IMR-90 (cell line): Measurements from ENCODE around the gene SEMA3C. TPM values are rescaled to one million over a fixed set of nuclear protein-coding genes. Genes with fewer than 3 reads are reported as not detected.
A peak's percentile ranks its signal among the peaks of the same experiment; 100 is the strongest.

Source experiments
- ATAC-seq: fragments of 200-7000 bp; cut with Tn5 transposase; 2 replicates; pipeline ENCODE4 v1.9.1; 2020; ENCODE audit warnings: low read depth, mild to moderate bottlenecking, moderate library complexity
- Bru-seq: library from RNA; stranded (reverse); fragments of 400-500 nt; gene quantifications from one replicate; lab custom pipeline; 2021; lab: Mats Ljungman, UMichigan
- BruChase-seq, 2 experiments: library from RNA; stranded (reverse); fragments of 400-500 nt; gene quantifications; one replicate each; lab custom pipeline; 2021; lab: Mats Ljungman, UMichigan
- BruUV-seq: library from RNA; stranded (reverse); fragments of 400-500 nt; replicated peaks from 2 replicates; lab custom pipeline; 2021; lab: Mats Ljungman, UMichigan
- CTCF ChIA-PET: fragments of 300-600 bp; formaldehyde crosslinking; extraction: SDS; loops from one replicate; lab custom pipeline; 2021; ENCODE audit warnings: antibody characterized with exemption; lab: Yijun Ruan, JAX
- POLR2A ChIA-PET: fragments of 300-600 bp; sonication (Branson Sonifier 250); formaldehyde crosslinking; loops from one replicate; lab custom pipeline; 2022; ENCODE audit warnings: antibody characterized with exemption; ENCODE audit not compliant: unreplicated experiment; lab: Charles Lee
- DNase-seq: peaks from one replicate; pipeline ENCODE4 v3.0.0; 2013
- H2AFZ ChIP-seq: replicated peaks from 2 replicates; pipeline ENCODE3; 2013; ENCODE audit warnings: low read length, mild to moderate bottlenecking; ENCODE audit not compliant: poor library complexity
- H2AK5ac ChIP-seq: 2 replicates; pipeline ENCODE4 v1.6.1; 2013; ENCODE audit warnings: low read depth, low read length, inconsistent platforms
- H2AK9ac ChIP-seq: replicated peaks from 2 replicates; pipeline ENCODE3; 2013; ENCODE audit warnings: mild to moderate bottlenecking, low read depth, low read length, moderate library complexity; ENCODE audit not compliant: poor library complexity
- H2BK120ac ChIP-seq: 2 replicates; pipeline ENCODE4 v1.6.1; 2013; ENCODE audit warnings: low read depth, low read length, inconsistent platforms
- H2BK15ac ChIP-seq: 3 replicates; pipeline ENCODE4 v1.6.1; 2013; ENCODE audit warnings: low read depth, low read length, inconsistent platforms
- H2BK20ac ChIP-seq: 2 replicates; pipeline ENCODE4 v1.6.1; 2013; ENCODE audit warnings: low read depth, mild to moderate bottlenecking, inconsistent platforms, low read length, moderate library complexity
- H2BK5ac ChIP-seq: 2 replicates; pipeline ENCODE4 v1.6.1; 2013; ENCODE audit warnings: mild to moderate bottlenecking, low read depth, low read length, inconsistent platforms; ENCODE audit not compliant: poor library complexity, severe bottlenecking
- H3K14ac ChIP-seq: replicated peaks from 2 replicates; pipeline ENCODE4 v1.6.1; 2013; ENCODE audit warnings: low read depth, low read length, inconsistent platforms
- H3K18ac ChIP-seq: 2 replicates; pipeline ENCODE4 v1.6.1; 2013; ENCODE audit warnings: low read depth, low read length, control low read depth
- H3K23ac ChIP-seq: 2 replicates; pipeline ENCODE4 v1.6.1; 2013; ENCODE audit warnings: low read depth, low read length, inconsistent platforms
- H3K27ac ChIP-seq: 2 replicates; pipeline ENCODE4 v1.5.1; 2013; ENCODE audit warnings: mild to moderate bottlenecking, control low read depth, low read length; ENCODE audit not compliant: insufficient read depth
- H3K27me3 ChIP-seq: 2 replicates; pipeline ENCODE4 v1.6.1; 2013; ENCODE audit warnings: low read length; ENCODE audit not compliant: control insufficient read depth, insufficient read depth
- H3K36me3 ChIP-seq: 2 replicates; pipeline ENCODE4 v1.6.1; 2013; ENCODE audit warnings: low read length, mixed read lengths; ENCODE audit not compliant: control insufficient read depth, insufficient read depth
- H3K4ac ChIP-seq: 2 replicates; pipeline ENCODE4 v1.6.1; 2013; ENCODE audit warnings: low read depth, low read length, inconsistent platforms
- H3K4me1 ChIP-seq: 2 replicates; pipeline ENCODE4 v1.6.1; 2013; ENCODE audit warnings: low read length, mixed read lengths; ENCODE audit not compliant: control insufficient read depth, insufficient read depth
- H3K4me2 ChIP-seq: 2 replicates; pipeline ENCODE4 v1.6.1; 2013; ENCODE audit warnings: low read depth, mild to moderate bottlenecking, control low read depth, low read length, moderate library complexity
- H3K4me3 ChIP-seq: 2 replicates; pipeline ENCODE4 v1.5.1; 2013; ENCODE audit warnings: low read depth, mild to moderate bottlenecking, control low read depth, low read length, moderate library complexity; ENCODE audit not compliant: insufficient read depth
- H3K56ac ChIP-seq: 2 replicates; pipeline ENCODE4 v1.6.1; 2013; ENCODE audit warnings: low read length, inconsistent platforms; ENCODE audit not compliant: insufficient read depth; ENCODE audit errors: extremely low read depth
- H3K79me1 ChIP-seq, 2 experiments: 2 replicates each; pipeline ENCODE4 v1.6.1; 2013; ENCODE audit warnings: low read length in 2 of 2, inconsistent platforms in 1 of 2, low read depth in 1 of 2
- H3K9ac ChIP-seq: 2 replicates; pipeline ENCODE4 v1.6.1; 2013; ENCODE audit warnings: low read depth, low read length, control low read depth
- H3K9me1 ChIP-seq: 2 replicates; pipeline ENCODE4 v1.6.1; 2013; ENCODE audit warnings: low read length, inconsistent platforms; ENCODE audit not compliant: insufficient read depth
- H3K9me3 ChIP-seq: 2 replicates; pipeline ENCODE4 v1.6.1; 2013; ENCODE audit warnings: low read length; ENCODE audit not compliant: control insufficient read depth, insufficient read depth
- H4K20me1 ChIP-seq: 2 replicates; pipeline ENCODE4 v1.6.1; 2013; ENCODE audit warnings: low read length, inconsistent platforms; ENCODE audit not compliant: insufficient read depth
- H4K5ac ChIP-seq: 2 replicates; pipeline ENCODE4 v1.6.1; 2013; ENCODE audit warnings: mild to moderate bottlenecking, low read depth, low read length, control low read depth
- H4K8ac ChIP-seq, 2 experiments: 2 replicates each; pipeline ENCODE4 v1.6.1; 2013; ENCODE audit warnings: low read depth in 2 of 2, low read length in 2 of 2, control low read depth in 1 of 2, inconsistent platforms in 1 of 2
- H4K91ac ChIP-seq: 2 replicates; pipeline ENCODE4 v1.6.1; 2013; ENCODE audit warnings: low read depth, low read length, inconsistent platforms; ENCODE audit not compliant: insufficient read depth
- BHLHE40 ChIP-seq: fragments of 150-350 bp; IDR thresholded peaks from 2 replicates; pipeline ENCODE4 v1.6.1; 2016; ENCODE audit warnings: mild to moderate bottlenecking, low read depth, low read length
- FOS ChIP-seq: fragments of 150-350 bp; IDR thresholded peaks from 2 replicates; pipeline ENCODE4 v1.6.1; 2016; ENCODE audit warnings: low read depth, low read length
- MAFK ChIP-seq: IDR thresholded peaks from 2 replicates; pipeline ENCODE4 v1.6.1; 2012; ENCODE audit warnings: low read depth, low read length, improper control_type of control experiment
- MAZ ChIP-seq: IDR thresholded peaks from 2 replicates; pipeline ENCODE4 v1.6.1; 2012; ENCODE audit warnings: low read depth, mild to moderate bottlenecking, low read length, improper control_type of control experiment, moderate library complexity, borderline replicate concordance
- MXI1 ChIP-seq: IDR thresholded peaks from 2 replicates; pipeline ENCODE4 v1.6.1; 2012; ENCODE audit warnings: low read depth, mild to moderate bottlenecking, low read length, moderate library complexity, borderline replicate concordance
- NFE2L2 ChIP-seq: fragments of 150-350 bp; IDR thresholded peaks from 2 replicates; pipeline ENCODE4 v1.6.1; 2016; ENCODE audit warnings: low read depth, mild to moderate bottlenecking, low read length
- POLR2A ChIP-seq: IDR thresholded peaks from 2 replicates; pipeline ENCODE4 v1.6.1; 2012; ENCODE audit warnings: mild to moderate bottlenecking, low read depth, low read length
- RAD21 ChIP-seq: IDR thresholded peaks from 2 replicates; pipeline ENCODE4 v1.6.1; 2012; ENCODE audit warnings: low read length, improper control_type of control experiment
- RCOR1 ChIP-seq: IDR thresholded peaks from 2 replicates; pipeline ENCODE4 v1.6.1; 2012; ENCODE audit warnings: mild to moderate bottlenecking, low read length, improper control_type of control experiment; ENCODE audit not compliant: insufficient replicate concordance
- SMC3 ChIP-seq: fragments of 150-350 bp; IDR thresholded peaks from 2 replicates; pipeline ENCODE4 v1.6.1; 2016; ENCODE audit warnings: low read depth, mild to moderate bottlenecking, antibody characterized with exemption, low read length, moderate library complexity
- WGBS, 2 experiments: methylation state at CpG; one replicate each; pipeline versions ENCODE4 v1.1.5 to v1.1.7; 2013; ENCODE audit warnings: missing lambda C conversion rate in 2 of 2; ENCODE audit not compliant: insufficient read length in 1 of 2; ENCODE audit errors: extremely low coverage in 2 of 2; 5-methylcytosine and 5-hydroxymethylcytosine counted together
- dilution Hi-C: fragments of 300-500 bp; cut with HindIII; formaldehyde crosslinking; loops from one replicate; pipeline ENCODE4 v1.14.3; 2018; ENCODE audit warnings: low sequenced_read_pairs; ENCODE audit not compliant: unreplicated experiment
- in situ Hi-C: fragments of 300-500 bp; cut with MboI; formaldehyde crosslinking; loops from 3 replicates; pipeline ENCODE4 v1.14.3; 2019; ENCODE audit warnings: low sequenced_read_pairs, inconsistent platforms, mixed read lengths
- intact Hi-C: fragments of 100-400 bp; cut with micrococcal nuclease; formaldehyde crosslinking; loops from 2 replicates; pipeline ENCODE4 v1.10.0; 2022
- long read RNA-seq: library from polyadenylated mRNA; unstranded; transcript quantifications from one replicate; pipeline ENCODE4 v2.0.0, GENCODE V29; 2021; ENCODE audit not compliant: unreplicated experiment
- polyA plus RNA-seq, 3 experiments: library from polyadenylated mRNA; depleted of rRNA; stranded (reverse); fragments of >200 nt; gene quantifications; 2 replicates each; pipeline ENCODE4 v1.2.3, GENCODE V29; 2012; ENCODE audit warnings: low replicate concordance in 1 of 3
- total RNA-seq: library from RNA; depleted of rRNA; stranded (reverse); fragments of >200 nt; gene quantifications from 2 replicates; pipeline ENCODE4 v1.2.3, GENCODE V29; 2012; rRNA removed
- TF ChIP-seq, protein P1 (sequence below): conservative IDR thresholded peaks from 2 replicates; pipeline ENCODE4 v1.5.1; 2012; ENCODE audit warnings: mild to moderate bottlenecking, low read depth, low read length, improper control_type of control experiment
- TF ChIP-seq, protein P2 (sequence below): fragments of 150-350 bp; IDR thresholded peaks from 2 replicates; pipeline ENCODE4 v1.6.1; 2017; ENCODE audit warnings: mild to moderate bottlenecking, antibody characterized with exemption, low read length, low read depth

SEMA3C gene
- 97.1 and 116 TPM in 2 replicates for total RNA-seq
- polyA plus RNA-seq (2012; rRNA removed) = 19.3 and 21.2 TPM in 2 replicates
- polyA plus RNA-seq (2012; cell fraction: cytosol; rRNA removed) = 9.7 and 16.1 TPM in 2 replicates
- polyA plus RNA-seq (2012; cell fraction: nucleus; rRNA removed; ENCODE audit: low replicate concordance) = 8.7 and 33.3 TPM in 2 replicates
- Bru-seq, nascent RNA = percentile 68 among the genes with signal in this experiment
- BruChase-seq, experiment 1, labeled RNA remaining after a 6-hour chase = percentile 54 among the genes with signal in this experiment
- BruChase-seq, experiment 2, labeled RNA remaining after a 2-hour chase = percentile 56 among the genes with signal in this experiment
- long read RNA-seq, full-length matches to known transcripts = 31 of 35 reads
- long read RNA-seq, partial matches to known transcripts = 2 of 35 reads
- long read RNA-seq, other reads (novel, unspliced or antisense) = 2 of 35 reads

DNA sequence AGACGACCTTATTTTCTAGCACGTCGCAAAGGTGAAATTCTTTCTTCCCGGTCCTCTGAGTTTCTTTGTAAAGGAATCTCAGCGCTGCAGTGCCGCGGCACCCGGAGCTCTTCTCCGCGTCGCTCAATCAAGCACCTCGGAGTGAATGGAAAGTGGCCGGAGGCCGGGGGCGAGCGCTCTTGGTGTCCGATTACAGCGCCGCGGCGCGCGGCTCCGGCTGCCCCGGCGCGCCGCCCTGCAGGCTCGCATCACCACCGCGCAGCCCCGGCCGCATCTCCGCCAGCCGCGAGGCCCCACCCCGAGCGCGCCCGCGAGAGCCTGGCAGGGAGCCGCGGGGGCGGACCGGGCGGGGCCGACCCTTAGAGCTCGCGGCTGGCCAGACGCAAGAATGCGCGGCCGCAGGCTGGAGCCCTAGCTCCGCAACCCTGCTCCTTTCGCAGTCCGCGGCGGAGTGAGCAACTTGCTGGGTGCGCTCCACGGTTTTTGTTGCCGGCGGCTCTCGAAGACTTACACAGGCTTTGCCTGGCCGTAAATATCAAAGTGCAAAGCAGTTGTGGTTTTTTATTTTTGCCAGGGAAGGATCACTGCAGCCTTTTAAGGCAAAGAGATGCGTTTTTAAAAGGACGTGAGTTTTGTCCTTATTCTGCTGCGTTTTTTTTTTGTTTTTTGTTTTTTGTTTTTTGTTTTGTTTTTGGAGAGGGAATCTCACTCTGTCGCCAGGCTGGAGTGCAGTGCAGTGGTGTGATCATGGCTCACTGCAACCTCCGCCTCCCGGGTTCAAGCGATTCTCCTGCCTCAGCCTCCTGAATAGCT lies at the start of gene SEMA3C:
Gene SEMA3C (minus strand): TSS at position 143 of the 813 bp plus-strand sequence. CDS start 2,270 bp downstream, outside the sequence.
- Histone ChIP-seq H2AFZ (peak within 1 kb of the TSS; percentile 83), H2BK5ac (peak within 1 kb of the TSS; percentile 72), H3K79me1 (peaks cover 3 to 7% of the 10 kb centered on the region in 2 experiments; a peak in 3 of 4 replicates), H3K4me3 (peak within 1 kb of the TSS; percentile 83), H3K9me3 (no peaks in the 10 kb centered on the region), H3K23ac (peak within 1 kb of the TSS; percentile 91; the same call in 1 of the 2 replicates), H2BK15ac (peak within 1 kb of the TSS; percentile 76; the same call in 1 of the 3 replicates), H3K9ac (peak within 1 kb of the TSS; percentile 80), H4K91ac (peak within 1 kb of the TSS; percentile 61; the same call in 1 of the 2 replicates), H3K56ac (peak within 1 kb of the TSS; percentile 89), H4K8ac (peak within 1 kb of the TSS; percentile 70), H4K5ac (peak within 1 kb of the TSS; percentile 73; the same call in 1 of the 2 replicates), H3K36me3 (no peaks in the 10 kb centered on the region), H2BK20ac (peak within 1 kb of the TSS; percentile 65), H3K4ac (peak within 1 kb of the TSS; percentile 68), H3K4me2 (peak within 1 kb of the TSS; percentile 98), H2AK5ac (peak within 1 kb of the TSS; percentile 85), H3K27me3 (no peaks in the 10 kb centered on the region), H3K18ac (peak within 1 kb of the TSS; percentile 83), H3K14ac (peak within 1 kb of the TSS; percentile 90), H2BK120ac (peak within 1 kb of the TSS; percentile 74), H3K9me1 (no peaks in the 10 kb centered on the region), H2AK9ac (peak within 1 kb of the TSS; percentile 38), H3K4me1 (peaks cover 1% of the 10 kb centered on the region; the same call in 1 of the 2 replicates), H4K20me1 (no peaks in the 10 kb centered on the region), H3K27ac (peak within 1 kb of the TSS; percentile 73)
- in situ Hi-C loops = loop anchor here (5.0 kb wide), 2 partner anchors 217 to 538 kb away; no protein-coding TSS in a partner anchor
- POLR2A ChIA-PET = interaction anchor here (0.6 to 1.0 kb wide), 3 partner anchors 9 to 1623 kb away, joined by 4 to 7 read pairs (median 5); no protein-coding TSS in a partner anchor
- CTCF ChIA-PET = interaction anchor here (0.6 to 2.2 kb wide), 6 partner anchors 11 to 551 kb away, joined by 3 to 6 read pairs (median 4); no protein-coding TSS in a partner anchor
- intact Hi-C loops = loop anchor here (1.0 to 5.0 kb wide), 6 partner anchors 132 to 539 kb away; no protein-coding TSS in a partner anchor
- dilution Hi-C loops = no loop called here
- ATAC-seq (peak; percentile 96), DNase-seq (peak; percentile 94)
- BruUV-seq = no TSS peak
- WGBS, 2 experiments = 1% methylated on average over 12 of the region's 71 CpGs; no CpG with 5 or more reads in 1 of the 2 experiments
- TF ChIP-seq POLR2A (peak; percentile 87), RCOR1 (peak; percentile 20), SMC3 (peak; percentile 25), MAFK (no peak), MXI1 (no peak), RAD21 (peak; percentile 42), FOS (no peak), NFE2L2 (no peak), MAZ (peak; percentile 95; the same call in 1 of the 2 replicates), BHLHE40 (no peak; the same call in 1 of the 2 replicates)
- TF ChIP-seq, protein P1, sequence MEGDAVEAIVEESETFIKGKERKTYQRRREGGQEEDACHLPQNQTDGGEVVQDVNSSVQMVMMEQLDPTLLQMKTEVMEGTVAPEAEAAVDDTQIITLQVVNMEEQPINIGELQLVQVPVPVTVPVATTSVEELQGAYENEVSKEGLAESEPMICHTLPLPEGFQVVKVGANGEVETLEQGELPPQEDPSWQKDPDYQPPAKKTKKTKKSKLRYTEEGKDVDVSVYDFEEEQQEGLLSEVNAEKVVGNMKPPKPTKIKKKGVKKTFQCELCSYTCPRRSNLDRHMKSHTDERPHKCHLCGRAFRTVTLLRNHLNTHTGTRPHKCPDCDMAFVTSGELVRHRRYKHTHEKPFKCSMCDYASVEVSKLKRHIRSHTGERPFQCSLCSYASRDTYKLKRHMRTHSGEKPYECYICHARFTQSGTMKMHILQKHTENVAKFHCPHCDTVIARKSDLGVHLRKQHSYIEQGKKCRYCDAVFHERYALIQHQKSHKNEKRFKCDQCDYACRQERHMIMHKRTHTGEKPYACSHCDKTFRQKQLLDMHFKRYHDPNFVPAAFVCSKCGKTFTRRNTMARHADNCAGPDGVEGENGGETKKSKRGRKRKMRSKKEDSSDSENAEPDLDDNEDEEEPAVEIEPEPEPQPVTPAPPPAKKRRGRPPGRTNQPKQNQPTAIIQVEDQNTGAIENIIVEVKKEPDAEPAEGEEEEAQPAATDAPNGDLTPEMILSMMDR = 0 out of 2 replicates have a peak, but pooled peaks have one; percentile 15
- TF ChIP-seq, protein P2, sequence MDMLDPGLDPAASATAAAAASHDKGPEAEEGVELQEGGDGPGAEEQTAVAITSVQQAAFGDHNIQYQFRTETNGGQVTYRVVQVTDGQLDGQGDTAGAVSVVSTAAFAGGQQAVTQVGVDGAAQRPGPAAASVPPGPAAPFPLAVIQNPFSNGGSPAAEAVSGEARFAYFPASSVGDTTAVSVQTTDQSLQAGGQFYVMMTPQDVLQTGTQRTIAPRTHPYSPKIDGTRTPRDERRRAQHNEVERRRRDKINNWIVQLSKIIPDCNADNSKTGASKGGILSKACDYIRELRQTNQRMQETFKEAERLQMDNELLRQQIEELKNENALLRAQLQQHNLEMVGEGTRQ = no peak
